GM13977 (cell line): ENCODE measurements around the gene MAST3.

Experiments
- DNase-seq: peaks from one replicate; pipeline ENCODE4 v3.0.0; 2012; ENCODE audit warnings: low spot score
- CTCF ChIP-seq: IDR thresholded peaks from 2 replicates; pipeline ENCODE4 v1.5.1; 2012; ENCODE audit warnings: mild to moderate bottlenecking, control low read depth; ENCODE audit not compliant: insufficient read depth; ENCODE audit errors: extremely low read depth, missing control alignments
- in situ Hi-C: fragments of 300-500 bp; cut with MboI; formaldehyde crosslinking; loops from one replicate; pipeline ENCODE4 v1.12.0; 2022; ENCODE audit warnings: low sequenced_read_pairs, low pct_unique_long_range_greater_than_20kb, mixed read lengths, inconsistent platforms; ENCODE audit not compliant: unreplicated experiment

Gene MAST3

GRCh38 chr19:18065173-18065495, 32.4 kb upstream of the MAST3 start:
- TF ChIP-seq CTCF, result no peak
- in situ Hi-C loops, result loop anchor here (25.0 kb wide), 1 partner anchor 128 kb away; the partner anchor contains the start of gene CCDC124

GRCh38 chr19:18068395-18068794, 29.2 kb upstream of the MAST3 start:
- no peak for DNase-seq
- in situ Hi-C loops, result loop anchor here (25.0 kb wide), 1 partner anchor 131 kb away; the partner anchor contains the start of gene CCDC124
- TF ChIP-seq CTCF, result no peak

More at GRCh38 chr19:18065173-18065495, 32.4 kb upstream of the MAST3 start:
- no peak for DNase-seq

GRCh38 chr19:18069383-18069782, 28.2 kb upstream of the MAST3 start:
- TF ChIP-seq CTCF, result no peak
- no peak for DNase-seq
- in situ Hi-C loops, result loop anchor here (25.0 kb wide), 1 partner anchor 132 kb away; the partner anchor contains the start of gene CCDC124

GRCh38 chr19:18070181-18070580, 27.4 kb upstream of the MAST3 start:
- TF ChIP-seq CTCF, result no peak
- DNase-seq, result no peak
- in situ Hi-C loops, result loop anchor here (25.0 kb wide), 1 partner anchor 133 kb away; the partner anchor contains the start of gene CCDC124

GRCh38 chr19:18072335-18072734, 25.2 kb upstream of the MAST3 start:
- no peak for TF ChIP-seq CTCF
- DNase-seq, result no peak
- in situ Hi-C loops, result loop anchor here (25.0 kb wide), 1 partner anchor 135 kb away; the partner anchor contains the start of gene CCDC124

- no peak for TF ChIP-seq CTCF
- in situ Hi-C loops, result loop anchor here (25.0 kb wide), 1 partner anchor 136 kb away; the partner anchor contains the start of gene CCDC124
- DNase-seq, result no peak
Observed at GRCh38 chr19:18073197-18073596, 24.4 kb upstream of the MAST3 start.

GRCh38 chr19:18074192-18074591, 23.4 kb upstream of the MAST3 start:
- no peak for DNase-seq
- in situ Hi-C loops, result loop anchor here (25.0 kb wide), 1 partner anchor 137 kb away; the partner anchor contains the start of gene CCDC124
- TF ChIP-seq CTCF, result no peak
